ENCODE results near the gene ELMO1. TPM values are rescaled to one million over a fixed set of nuclear protein-coding genes. Genes with fewer than 3 reads are reported as not detected.

Gene ELMO1
- total and polyA plus RNA-seq, 2 experiments from 2014 or later: 9.6 to 10.8 TPM

DNA sequence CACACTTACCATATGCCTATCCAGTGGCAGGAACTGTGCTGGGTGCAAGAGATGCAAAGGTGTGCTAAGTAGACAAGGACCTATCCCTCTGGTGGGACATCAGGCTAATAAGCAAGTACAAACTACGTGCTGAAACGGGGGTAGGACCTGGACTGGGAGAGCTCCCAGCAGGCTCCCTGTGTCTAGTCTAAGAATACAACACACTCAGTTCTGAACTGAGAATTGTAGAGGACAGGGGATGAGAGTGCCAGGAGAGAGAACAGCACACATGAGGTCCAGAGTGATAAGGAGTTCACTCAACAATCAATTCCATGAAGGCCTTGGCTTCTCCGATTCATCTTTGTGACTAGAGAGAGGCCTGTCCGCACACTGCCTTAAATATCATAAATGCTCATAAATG, 253.7 kb downstream of the ELMO1 start:
- TF ChIP-seq, protein P1, sequence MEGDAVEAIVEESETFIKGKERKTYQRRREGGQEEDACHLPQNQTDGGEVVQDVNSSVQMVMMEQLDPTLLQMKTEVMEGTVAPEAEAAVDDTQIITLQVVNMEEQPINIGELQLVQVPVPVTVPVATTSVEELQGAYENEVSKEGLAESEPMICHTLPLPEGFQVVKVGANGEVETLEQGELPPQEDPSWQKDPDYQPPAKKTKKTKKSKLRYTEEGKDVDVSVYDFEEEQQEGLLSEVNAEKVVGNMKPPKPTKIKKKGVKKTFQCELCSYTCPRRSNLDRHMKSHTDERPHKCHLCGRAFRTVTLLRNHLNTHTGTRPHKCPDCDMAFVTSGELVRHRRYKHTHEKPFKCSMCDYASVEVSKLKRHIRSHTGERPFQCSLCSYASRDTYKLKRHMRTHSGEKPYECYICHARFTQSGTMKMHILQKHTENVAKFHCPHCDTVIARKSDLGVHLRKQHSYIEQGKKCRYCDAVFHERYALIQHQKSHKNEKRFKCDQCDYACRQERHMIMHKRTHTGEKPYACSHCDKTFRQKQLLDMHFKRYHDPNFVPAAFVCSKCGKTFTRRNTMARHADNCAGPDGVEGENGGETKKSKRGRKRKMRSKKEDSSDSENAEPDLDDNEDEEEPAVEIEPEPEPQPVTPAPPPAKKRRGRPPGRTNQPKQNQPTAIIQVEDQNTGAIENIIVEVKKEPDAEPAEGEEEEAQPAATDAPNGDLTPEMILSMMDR (IDR thresholded peaks at IDR 0.05; ENCODE audit: low read depth, low read length): no peak
- Histone ChIP-seq H3K27me3 (no peaks in the 10 kb centered on the region), H3K4me3 (no peak overlapping the region), H3K27ac (no peak overlapping the region), H3K36me3 (no peaks in the 10 kb centered on the region), H3K9me3 (ENCODE audit: low read depth) (no peaks in the 10 kb centered on the region), H3K4me1 (ENCODE audit: low read depth) (peaks cover 24% of the 10 kb centered on the region)
- no peak for DNase-seq (ENCODE audit: low read depth in 1 of 2, low spot score in 1 of 2)

DNA sequence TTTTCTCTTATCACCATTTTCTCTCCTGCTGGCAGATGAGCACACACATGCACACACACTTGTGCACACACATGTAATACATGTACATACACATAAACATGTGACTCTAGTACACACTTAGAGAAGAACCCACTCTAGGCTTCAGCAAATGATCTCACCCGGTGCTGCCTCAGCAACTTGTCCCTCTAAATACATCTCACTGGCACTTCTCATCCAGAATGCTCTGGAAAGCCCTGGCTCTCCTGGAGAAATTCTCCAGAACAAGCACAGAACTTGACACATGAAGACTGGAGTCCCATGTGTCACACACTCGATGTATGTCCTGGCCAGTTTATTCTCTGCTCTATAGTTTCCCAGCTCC, 254.9 kb downstream of the ELMO1 start:
- no peak for DNase-seq (ENCODE audit: low read depth in 1 of 2, low spot score in 1 of 2)
- no peaks in the 10 kb centered on the region for H3K27me3 ChIP-seq
- TF ChIP-seq, protein P1 (IDR thresholded peaks at IDR 0.05; ENCODE audit: low read depth, low read length): no peak
- no peaks in the 10 kb centered on the region for H3K9me3 ChIP-seq (ENCODE audit: low read depth)
- H3K4me1 ChIP-seq (ENCODE audit: low read depth): peaks cover 24% of the 10 kb centered on the region
- no peaks in the 10 kb centered on the region for H3K36me3 ChIP-seq
- no peak overlapping the region for H3K4me3 ChIP-seq
- H3K27ac ChIP-seq: peak overlapping the region; percentile 50

DNA sequence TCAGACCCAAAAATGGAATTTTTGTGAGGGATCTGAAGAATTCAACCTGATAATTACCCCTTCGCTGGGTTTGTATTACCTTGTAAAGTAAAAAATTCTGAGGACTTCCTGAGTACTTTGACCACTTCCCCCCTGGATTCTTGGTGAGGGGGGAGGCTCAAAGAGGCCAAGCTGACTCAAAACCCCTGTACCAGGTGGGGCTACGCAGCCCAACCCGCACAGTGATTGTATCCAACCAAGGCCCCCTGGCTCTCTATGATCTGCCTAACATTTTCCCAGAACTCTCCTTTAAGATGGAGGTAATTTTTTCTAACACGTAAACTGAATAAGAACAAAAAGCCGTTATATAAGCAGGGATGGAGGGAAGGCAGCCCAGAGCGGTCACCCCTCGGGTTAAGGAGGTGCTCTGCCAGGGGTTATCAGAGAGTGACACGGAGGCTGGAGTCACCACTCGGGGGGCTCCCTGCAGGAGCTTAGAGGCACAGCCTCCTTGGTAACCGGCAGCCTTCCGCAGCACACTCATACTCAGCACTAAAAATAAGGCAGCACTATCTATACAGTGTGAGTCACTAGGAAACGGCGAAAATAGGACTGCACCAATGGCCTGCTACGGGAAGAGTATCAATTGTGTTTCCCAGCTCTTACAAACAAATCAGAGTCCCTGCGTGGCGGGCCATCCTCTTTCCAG, 255.4 kb downstream of the ELMO1 start:
- no peaks in the 10 kb centered on the region for H3K36me3 ChIP-seq
- H3K27ac ChIP-seq: peak overlapping the region; percentile 50
- no peak overlapping the region for H3K4me3 ChIP-seq
- DNase-seq (ENCODE audit: low read depth in 1 of 2, low spot score in 1 of 2): peak; percentile 42 to 78
- H3K27me3 ChIP-seq: no peaks in the 10 kb centered on the region
- TF ChIP-seq, protein P1 (IDR thresholded peaks at IDR 0.05; ENCODE audit: low read depth, low read length): no peak
- peaks cover 24% of the 10 kb centered on the region for H3K4me1 ChIP-seq (ENCODE audit: low read depth)
- H3K9me3 ChIP-seq (ENCODE audit: low read depth): no peaks in the 10 kb centered on the region

DNA sequence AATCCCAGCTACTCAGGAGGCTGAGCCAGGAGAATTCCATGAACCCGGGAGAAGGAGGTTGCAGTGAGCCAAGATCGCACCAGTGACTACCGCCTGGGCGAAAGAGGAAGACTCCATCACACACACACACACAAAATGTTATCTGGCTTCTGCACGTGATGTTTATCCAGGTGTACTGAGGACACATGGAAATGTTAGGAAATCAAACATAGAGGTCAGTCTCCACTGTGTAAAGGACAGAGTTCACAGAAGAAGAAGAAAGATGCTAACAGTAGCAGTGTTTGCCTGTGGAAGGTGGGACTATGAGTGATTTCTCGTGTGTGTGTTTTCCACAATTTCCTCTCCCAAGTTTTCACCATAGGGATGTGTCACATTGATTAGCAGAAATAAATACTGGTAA, 256.9 kb downstream of the ELMO1 start:
- H3K4me3 ChIP-seq: no peak overlapping the region
- no peak overlapping the region for H3K27ac ChIP-seq
- no peak for DNase-seq (ENCODE audit: low read depth in 1 of 2, low spot score in 1 of 2)
- H3K9me3 ChIP-seq (ENCODE audit: low read depth): no peaks in the 10 kb centered on the region
- no peaks in the 10 kb centered on the region for H3K36me3 ChIP-seq
- peaks cover 21% of the 10 kb centered on the region for H3K4me1 ChIP-seq (ENCODE audit: low read depth)
- H3K27me3 ChIP-seq: no peaks in the 10 kb centered on the region
- TF ChIP-seq, protein P1 (IDR thresholded peaks at IDR 0.05; ENCODE audit: low read depth, low read length): no peak

DNA sequence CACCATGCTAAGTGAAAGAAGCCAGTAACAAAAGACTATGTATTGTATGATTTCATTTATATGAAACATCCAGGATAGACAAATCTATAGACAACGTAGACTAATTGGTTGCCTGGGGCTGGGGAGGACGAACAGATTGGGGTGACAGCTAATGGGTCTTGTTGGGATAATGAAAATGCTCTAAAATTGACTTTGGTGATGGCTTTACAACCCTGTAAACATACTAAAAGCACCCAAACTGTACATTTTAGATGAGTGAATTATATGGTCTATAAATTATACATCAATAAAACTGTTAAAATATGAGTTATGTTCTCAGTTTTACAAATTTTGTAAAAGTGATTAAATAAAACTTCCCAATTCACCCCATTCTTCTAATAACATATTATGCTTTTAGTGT, 261.5 kb downstream of the ELMO1 start:
- H3K36me3 ChIP-seq: no peaks in the 10 kb centered on the region
- H3K4me3 ChIP-seq: no peak overlapping the region
- no peak overlapping the region for H3K27ac ChIP-seq
- H3K27me3 ChIP-seq: no peaks in the 10 kb centered on the region
- H3K4me1 ChIP-seq (ENCODE audit: low read depth): peaks cover 18% of the 10 kb centered on the region
- DNase-seq (ENCODE audit: low read depth in 1 of 2, low spot score in 1 of 2): no peak
- TF ChIP-seq, protein P1 (IDR thresholded peaks at IDR 0.05; ENCODE audit: low read depth, low read length): no peak
- H3K9me3 ChIP-seq (ENCODE audit: low read depth): no peaks in the 10 kb centered on the region
